ENCODE data around the gene C2CD4D.
A peak's percentile ranks its signal among the peaks of the same experiment; 100 is the strongest.

The C2CD4D gene

DNA sequence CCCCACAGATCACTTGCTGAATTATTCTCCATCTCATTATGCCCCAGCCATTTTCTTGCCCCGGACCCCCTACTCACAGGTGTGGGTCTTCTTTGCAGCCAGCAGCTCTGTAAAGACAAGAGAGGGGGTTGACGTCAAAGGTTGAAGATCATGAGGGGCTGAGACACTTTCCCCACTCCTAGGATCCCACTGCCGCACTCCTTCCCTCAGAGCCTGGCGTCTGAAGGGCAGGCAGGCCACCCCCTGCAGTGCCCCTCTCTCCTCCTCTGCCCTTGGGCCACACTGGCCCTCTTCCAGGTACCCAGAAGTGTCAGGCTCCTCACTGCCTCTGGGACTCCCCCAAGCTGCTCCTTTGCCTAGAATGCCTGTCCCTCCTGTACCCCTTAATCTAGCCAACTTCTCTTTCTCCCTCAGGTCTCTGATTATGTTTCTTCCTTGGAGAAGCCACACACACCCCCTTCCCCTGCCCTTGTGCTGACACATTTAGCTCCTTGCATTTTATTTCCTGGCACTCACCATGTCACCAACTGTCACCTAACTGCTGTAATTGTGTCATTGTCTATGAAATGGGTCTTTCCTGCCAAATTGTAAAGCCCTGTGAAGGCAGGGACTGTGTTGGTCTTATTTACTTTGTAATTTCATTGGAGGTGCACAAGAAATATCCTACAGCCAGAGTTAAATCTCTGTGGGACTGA is 10.1 kb downstream of the C2CD4D start:
- no peak for DNase-seq (ENCODE audit: low read depth in 2 of 2)
- TF ChIP-seq, protein P1, sequence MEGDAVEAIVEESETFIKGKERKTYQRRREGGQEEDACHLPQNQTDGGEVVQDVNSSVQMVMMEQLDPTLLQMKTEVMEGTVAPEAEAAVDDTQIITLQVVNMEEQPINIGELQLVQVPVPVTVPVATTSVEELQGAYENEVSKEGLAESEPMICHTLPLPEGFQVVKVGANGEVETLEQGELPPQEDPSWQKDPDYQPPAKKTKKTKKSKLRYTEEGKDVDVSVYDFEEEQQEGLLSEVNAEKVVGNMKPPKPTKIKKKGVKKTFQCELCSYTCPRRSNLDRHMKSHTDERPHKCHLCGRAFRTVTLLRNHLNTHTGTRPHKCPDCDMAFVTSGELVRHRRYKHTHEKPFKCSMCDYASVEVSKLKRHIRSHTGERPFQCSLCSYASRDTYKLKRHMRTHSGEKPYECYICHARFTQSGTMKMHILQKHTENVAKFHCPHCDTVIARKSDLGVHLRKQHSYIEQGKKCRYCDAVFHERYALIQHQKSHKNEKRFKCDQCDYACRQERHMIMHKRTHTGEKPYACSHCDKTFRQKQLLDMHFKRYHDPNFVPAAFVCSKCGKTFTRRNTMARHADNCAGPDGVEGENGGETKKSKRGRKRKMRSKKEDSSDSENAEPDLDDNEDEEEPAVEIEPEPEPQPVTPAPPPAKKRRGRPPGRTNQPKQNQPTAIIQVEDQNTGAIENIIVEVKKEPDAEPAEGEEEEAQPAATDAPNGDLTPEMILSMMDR (IDR thresholded peaks at IDR 0.05; ENCODE audit: low read depth, low read length) = no peak
- H3K4me3 ChIP-seq (replicated peaks in 1 of 2; ENCODE audit: low read depth in 2 of 2, low read length in 2 of 2) = no peak overlapping the region

DNA sequence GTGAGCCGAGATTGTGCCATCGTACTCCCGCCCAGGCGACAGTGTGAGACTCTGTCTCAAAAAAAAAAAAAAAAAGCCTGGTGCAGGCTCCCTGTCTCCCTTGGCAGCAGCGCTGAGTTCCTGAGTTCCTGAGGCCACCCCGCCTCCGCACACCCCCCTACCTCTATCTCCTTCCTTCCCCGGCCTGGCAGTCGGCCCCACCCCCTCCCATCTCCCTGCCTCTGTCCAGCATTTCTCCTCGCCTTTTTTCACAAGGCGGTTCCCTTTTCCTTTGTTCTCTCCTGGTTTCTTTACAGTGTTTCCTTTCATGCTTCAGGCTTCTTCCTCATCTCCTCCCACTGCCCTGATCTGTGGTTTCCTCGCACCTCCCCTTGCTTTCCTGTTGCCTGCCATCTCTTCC is 10.7 kb downstream of the C2CD4D start:
- TF ChIP-seq, protein P1 (IDR thresholded peaks at IDR 0.05; ENCODE audit: low read depth, low read length) = no peak
- H3K4me3 ChIP-seq (replicated peaks in 1 of 2; ENCODE audit: low read depth in 2 of 2, low read length in 2 of 2) = no peak overlapping the region
- DNase-seq (ENCODE audit: low read depth in 2 of 2) = peak in 1 of 2 donors; percentile 75

DNA sequence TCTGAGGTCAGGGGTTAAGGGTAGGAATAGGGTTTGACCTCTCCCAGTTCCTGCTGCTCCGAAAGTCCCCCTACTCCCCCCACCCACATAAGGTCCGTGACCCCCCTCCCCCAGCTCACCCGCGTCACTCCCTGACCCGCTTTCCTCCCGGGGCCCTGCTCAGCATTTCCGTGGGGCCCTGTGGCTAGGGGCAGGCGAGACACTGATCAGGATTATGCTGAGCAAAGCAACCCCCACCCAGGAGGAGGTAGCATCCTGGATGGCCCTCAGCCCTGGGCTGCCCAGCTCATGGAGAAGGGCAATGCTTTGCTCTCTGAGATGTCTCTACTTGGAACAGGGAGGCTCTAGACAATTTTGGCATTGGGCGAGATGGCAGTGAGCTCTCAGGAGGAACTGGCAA is 11.8 kb downstream of the C2CD4D start:
- H3K4me3 ChIP-seq (replicated peaks in 1 of 2; ENCODE audit: low read depth in 2 of 2, low read length in 2 of 2) = no peak overlapping the region
- TF ChIP-seq, protein P1 (IDR thresholded peaks at IDR 0.05; ENCODE audit: low read depth, low read length) = no peak
- no peak for DNase-seq (ENCODE audit: low read depth in 2 of 2)

DNA sequence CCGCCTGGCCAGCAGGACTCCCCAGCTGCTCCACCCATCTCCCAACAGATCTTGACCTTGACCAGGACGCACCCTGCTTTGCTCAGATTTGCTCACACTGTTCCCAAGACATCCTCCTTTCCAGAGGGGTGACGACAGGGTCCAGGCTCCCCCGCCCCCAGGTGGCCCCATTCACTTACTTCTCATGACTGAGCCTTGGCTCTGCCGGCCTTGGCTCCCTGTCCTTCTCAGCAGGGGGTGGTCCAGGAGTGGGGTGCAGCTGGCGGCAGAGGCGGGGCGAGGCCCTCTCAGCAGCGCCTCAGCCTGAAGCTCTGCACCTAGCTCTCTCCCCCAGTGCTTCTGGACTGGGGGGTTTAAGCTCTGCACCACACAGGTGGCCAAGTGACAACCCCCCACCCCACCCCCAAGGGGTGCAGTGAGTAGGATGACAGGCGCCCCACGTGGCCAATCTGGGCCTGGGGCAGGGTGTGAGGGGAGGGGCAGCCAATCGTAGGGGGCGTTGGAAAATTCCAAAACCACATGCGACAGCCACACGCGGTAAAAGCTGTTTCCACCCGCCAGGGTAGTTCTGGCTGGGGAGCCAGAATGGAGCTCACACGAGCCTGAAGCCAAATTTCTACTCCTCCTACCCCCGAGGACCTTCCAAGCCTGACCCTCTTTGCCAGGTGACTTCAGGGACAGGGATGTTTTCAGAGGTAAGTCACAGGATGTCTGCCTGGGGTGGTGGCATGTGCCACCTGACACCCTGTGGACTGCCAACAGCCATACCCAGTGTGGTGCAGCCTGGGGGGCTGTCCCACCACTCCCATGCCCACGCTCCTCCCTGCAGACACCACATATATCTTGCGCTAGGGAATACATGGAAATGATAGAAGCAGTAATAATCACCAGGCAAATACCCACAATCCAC is 13.6 kb downstream of the C2CD4D start:
- H3K4me3 ChIP-seq (replicated peaks in 1 of 2; ENCODE audit: low read depth in 2 of 2, low read length in 2 of 2) = no peak overlapping the region
- DNase-seq (ENCODE audit: low read depth in 2 of 2) = no peak
- TF ChIP-seq, protein P1 (IDR thresholded peaks at IDR 0.05; ENCODE audit: low read depth, low read length) = no peak

DNA sequence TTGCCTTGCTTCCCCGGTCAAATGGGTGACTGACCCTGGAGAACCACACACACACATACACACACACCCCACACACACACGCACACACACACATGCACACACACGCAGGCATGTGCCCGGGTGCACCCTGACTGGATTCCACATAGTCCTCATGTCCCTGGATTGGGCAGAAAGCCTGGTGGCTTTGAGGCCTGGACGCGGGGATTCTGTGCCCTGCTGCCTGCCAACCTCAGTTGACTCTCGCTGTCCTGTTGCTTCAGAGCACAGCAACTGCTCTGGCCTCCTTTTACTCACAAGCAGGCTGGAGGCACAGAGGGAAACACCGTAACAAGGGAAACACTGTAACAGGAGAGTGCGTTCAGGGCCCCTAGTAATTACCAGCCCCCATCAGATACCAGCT is 14.4 kb downstream of the C2CD4D start:
- H3K4me3 ChIP-seq (replicated peaks in 1 of 2; ENCODE audit: low read depth in 2 of 2, low read length in 2 of 2) = no peak overlapping the region
- TF ChIP-seq, protein P1 (IDR thresholded peaks at IDR 0.05; ENCODE audit: low read depth, low read length) = no peak
- DNase-seq (ENCODE audit: low read depth in 2 of 2) = no peak

DNA sequence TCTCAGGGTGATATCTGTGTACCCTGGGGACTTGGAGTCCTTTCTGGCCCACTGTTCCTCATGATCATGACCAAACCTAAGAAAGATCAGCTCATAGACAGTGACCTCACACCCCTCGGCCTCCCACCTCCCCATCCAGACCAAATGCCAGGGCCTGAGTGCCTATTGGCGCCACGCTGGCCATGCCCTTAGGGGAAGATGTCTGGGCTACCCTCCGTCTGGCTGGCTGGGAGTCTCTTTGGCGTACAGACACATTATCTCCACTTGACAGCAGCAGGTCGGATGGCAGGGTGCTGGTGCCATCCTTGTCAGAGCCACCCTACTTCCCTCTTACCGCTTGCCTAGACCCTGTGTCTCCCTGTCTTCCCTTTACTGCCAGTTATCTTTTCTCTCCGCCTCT is 16.4 kb downstream of the C2CD4D start:
- TF ChIP-seq, protein P1 (IDR thresholded peaks at IDR 0.05; ENCODE audit: low read depth, low read length) = no peak
- no peak overlapping the region for H3K4me3 ChIP-seq (replicated peaks in 1 of 2; ENCODE audit: low read depth in 2 of 2, low read length in 2 of 2)
- no peak for DNase-seq (ENCODE audit: low read depth in 2 of 2)

Data from cardiac fibroblast (primary cell).